ENCODE measurements around the gene BICC1.

BICC1 gene

DNA sequence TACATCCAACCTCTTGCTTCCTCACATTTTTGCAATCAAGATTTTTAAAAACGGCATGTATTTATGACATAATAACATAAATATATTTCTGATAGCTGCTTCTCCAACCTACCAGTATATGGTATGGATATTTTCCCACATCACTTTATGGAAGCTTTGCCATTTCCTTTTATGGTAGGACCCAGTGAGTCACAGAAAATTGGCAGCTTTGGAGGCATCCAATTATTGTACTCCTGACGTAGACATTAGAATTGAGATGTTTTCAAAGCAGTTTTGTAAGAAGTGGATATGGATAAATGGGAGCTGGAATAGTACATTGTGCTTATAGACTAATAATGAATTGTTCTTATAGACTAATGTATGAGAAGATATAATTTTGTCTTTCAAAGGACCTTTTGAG, 23.8 kb upstream of the BICC1 start:
- no peak for TF ChIP-seq REST (IDR thresholded peaks at IDR 0.05; ENCODE audit: insufficient read depth in 1 of 2, low read depth in 2 of 2, low read length in 2 of 2)
- TF ChIP-seq POLR2AphosphoS5 (IDR thresholded peaks at IDR 0.05; ENCODE audit: low read depth, low read length), result no peak
- TF ChIP-seq SIN3A (IDR thresholded peaks at IDR 0.05; ENCODE audit: borderline replicate concordance, insufficient read depth, low read length), result no peak
- no peak for TF ChIP-seq TAF1 (IDR thresholded peaks at IDR 0.05; ENCODE audit: borderline replicate concordance, insufficient read depth, low read length)
- TF ChIP-seq FOXP2 (optimal IDR thresholded peaks at IDR 0.05; ENCODE audit: borderline replicate concordance, extremely low read depth, extremely low read length, insufficient read depth), result no peak

DNA sequence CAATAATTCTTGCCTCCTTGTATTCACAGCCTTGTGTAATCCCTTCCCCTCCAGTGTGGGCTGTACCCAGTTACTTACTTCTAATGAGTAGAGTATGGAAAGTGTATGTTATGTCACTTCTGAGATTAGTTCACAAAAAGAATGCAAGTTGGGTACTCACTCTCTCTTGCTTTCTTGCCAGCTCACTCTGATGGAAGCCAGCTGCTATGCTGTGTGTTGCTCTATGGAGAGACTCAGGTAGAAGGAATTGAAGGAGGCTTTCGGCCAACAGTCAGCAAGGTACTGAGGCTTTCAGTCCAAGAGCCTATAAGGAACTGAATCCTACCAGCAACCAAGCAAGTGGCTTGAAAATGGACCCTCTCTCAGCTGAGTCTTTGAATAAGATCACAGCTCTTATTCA, 9.7 kb upstream of the BICC1 start:
- TF ChIP-seq POLR2AphosphoS5 (IDR thresholded peaks at IDR 0.05; ENCODE audit: low read depth, low read length), result no peak

GRCh38 chr10:58508316-58508715, 4.4 kb upstream of the BICC1 start:
- no peak for TF ChIP-seq FOXP2 (optimal IDR thresholded peaks at IDR 0.05; ENCODE audit: borderline replicate concordance, extremely low read depth, extremely low read length, insufficient read depth)

DNA sequence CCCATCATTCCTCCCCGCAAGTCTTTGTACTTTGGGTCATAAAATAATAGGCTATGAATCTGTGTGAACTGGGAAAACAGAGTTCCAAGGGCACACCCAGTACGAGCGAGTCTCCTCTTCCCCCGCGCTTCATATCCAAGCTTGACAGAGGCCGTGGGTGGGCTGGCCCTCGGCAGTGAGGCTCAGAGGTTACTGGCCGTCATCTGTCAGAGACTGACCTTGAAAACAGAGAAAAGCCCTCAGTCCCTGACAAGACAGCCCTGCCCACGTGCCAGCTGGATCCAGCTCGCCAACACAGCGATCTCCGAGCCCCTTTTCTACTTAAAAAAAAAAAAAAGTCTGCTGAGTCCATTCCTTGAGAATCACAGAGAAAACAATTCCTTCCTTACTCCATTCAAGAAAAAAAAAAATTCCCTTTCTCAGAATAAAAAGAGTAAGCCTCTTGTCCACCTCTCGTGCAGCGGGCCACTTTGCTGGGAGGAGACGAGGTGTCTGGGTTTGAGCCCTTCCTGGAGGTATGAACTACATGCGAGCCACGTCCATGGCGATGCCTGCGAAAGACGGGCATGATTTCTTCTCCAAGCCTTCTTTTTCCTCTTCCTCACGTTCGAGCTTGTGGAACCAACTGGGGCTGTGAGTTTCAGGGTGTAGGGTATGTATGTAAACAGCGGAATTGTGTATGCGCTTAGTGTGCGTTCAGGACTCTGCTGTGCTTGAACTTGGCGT, 744 bp upstream of the BICC1 start:
- no peak for TF ChIP-seq REST (IDR thresholded peaks at IDR 0.05; ENCODE audit: insufficient read depth in 1 of 2, low read depth in 2 of 2, low read length in 2 of 2)

DNA sequence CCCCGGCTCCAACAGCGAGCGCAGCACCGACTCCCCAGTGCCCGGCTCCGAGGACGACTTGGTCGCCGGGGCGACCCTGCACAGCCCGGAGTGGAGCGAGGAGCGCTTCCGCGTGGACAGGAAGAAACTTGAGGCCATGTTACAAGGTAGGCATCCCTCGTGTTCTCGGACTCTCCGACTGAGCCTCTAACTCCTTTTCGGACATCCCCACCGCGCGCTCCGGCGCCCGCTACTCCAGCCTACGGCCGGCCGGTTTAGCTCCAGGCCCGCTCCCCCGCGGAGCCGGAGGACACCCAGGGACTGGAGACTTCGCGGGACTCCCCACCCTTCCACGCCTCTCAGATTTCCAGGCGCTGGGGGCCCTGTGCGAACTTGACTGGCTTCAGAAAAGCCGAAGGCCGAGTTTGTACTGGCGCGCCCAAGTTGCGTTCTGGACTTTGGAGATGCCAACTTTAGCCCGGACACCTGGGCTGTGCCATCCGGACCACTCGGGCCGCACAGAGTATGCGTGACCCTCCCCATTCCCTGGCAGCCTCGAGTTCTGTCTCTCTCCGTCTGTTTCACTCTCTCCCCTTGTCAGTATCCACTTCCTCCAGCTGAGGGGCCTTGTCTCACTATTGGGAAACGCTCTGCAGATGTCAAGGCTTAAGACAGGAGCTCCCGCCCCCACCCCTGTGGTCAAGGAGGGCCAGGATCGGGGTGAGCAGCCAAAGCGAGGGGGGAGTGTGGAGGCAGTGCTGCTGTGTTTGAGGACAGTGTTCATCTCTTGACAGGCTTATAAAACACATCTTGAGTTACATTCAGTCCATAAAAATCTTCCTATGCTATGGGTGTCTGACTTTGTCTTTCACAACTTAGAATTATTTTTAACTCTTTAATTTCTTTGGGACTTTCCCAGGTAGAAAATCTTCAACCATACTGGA, 777 bp downstream of the BICC1 start:
- TF ChIP-seq REST (IDR thresholded peaks at IDR 0.05; ENCODE audit: insufficient read depth in 1 of 2, low read depth in 2 of 2, low read length in 2 of 2) (no peak), FOXP2 (optimal IDR thresholded peaks at IDR 0.05; ENCODE audit: borderline replicate concordance, extremely low read depth, extremely low read length, insufficient read depth) (no peak), POLR2AphosphoS5 (IDR thresholded peaks at IDR 0.05; ENCODE audit: low read depth, low read length) (no peak), TAF1 (IDR thresholded peaks at IDR 0.05; ENCODE audit: borderline replicate concordance, insufficient read depth, low read length) (no peak), SIN3A (IDR thresholded peaks at IDR 0.05; ENCODE audit: borderline replicate concordance, insufficient read depth, low read length) (no peak; the same call in 1 of the 2 replicates)

DNA sequence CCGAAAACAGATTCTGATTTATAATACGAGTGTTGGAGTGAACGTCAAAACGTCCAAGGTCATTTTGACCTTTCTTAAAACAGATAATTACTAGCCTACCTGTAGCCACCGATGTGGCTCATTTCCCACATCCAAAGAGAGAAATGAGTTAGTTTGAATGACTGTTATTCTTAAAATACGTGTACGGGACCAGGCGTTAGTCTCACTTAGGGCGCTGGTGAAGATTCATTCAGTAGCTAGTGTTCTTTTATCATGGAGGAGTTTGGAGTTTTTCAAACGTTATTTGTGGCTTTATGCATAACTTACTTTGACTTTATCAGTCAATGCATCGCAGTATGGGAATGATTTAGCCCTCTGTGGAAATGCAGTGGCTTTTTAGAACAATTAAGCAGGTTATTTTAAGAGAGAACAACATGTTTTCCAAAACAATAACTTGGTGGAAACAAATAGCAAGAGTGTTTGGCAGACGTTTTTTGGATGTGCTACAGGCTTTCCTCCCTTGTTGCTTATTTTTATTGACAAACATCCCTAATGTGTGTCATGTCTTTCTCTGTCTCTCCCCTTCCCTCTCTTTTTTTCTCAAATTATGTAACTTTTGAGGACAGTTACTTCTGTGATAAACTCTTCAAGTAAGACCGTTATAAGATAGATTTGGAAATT, 1.6 kb downstream of the BICC1 start:
- TF ChIP-seq REST (IDR thresholded peaks at IDR 0.05; ENCODE audit: insufficient read depth in 1 of 2, low read depth in 2 of 2, low read length in 2 of 2), result no peak
- no peak for TF ChIP-seq TAF1 (IDR thresholded peaks at IDR 0.05; ENCODE audit: borderline replicate concordance, insufficient read depth, low read length)
- TF ChIP-seq POLR2AphosphoS5 (IDR thresholded peaks at IDR 0.05; ENCODE audit: low read depth, low read length), result no peak
- TF ChIP-seq SIN3A (IDR thresholded peaks at IDR 0.05; ENCODE audit: borderline replicate concordance, insufficient read depth, low read length), result no peak
- TF ChIP-seq FOXP2 (optimal IDR thresholded peaks at IDR 0.05; ENCODE audit: borderline replicate concordance, extremely low read depth, extremely low read length, insufficient read depth), result no peak
